NCI-H2196 (cell line): ENCODE measurements around the gene RPL27A.

Experiments used
- DNase-seq: peaks from one replicate; lab custom pipeline; 2025; ENCODE audit not compliant: unreplicated experiment; lab: John Stamatoyannopoulos, UW

Gene RPL27A

GRCh38 chr11:8720352-8720751, 37.8 kb downstream of the RPL27A start:
- no peak for DNase-seq

- no peak for DNase-seq
These were observed 38.4 kb downstream of the RPL27A start for GRCh38 chr11:8720868-8721608.

DNA sequence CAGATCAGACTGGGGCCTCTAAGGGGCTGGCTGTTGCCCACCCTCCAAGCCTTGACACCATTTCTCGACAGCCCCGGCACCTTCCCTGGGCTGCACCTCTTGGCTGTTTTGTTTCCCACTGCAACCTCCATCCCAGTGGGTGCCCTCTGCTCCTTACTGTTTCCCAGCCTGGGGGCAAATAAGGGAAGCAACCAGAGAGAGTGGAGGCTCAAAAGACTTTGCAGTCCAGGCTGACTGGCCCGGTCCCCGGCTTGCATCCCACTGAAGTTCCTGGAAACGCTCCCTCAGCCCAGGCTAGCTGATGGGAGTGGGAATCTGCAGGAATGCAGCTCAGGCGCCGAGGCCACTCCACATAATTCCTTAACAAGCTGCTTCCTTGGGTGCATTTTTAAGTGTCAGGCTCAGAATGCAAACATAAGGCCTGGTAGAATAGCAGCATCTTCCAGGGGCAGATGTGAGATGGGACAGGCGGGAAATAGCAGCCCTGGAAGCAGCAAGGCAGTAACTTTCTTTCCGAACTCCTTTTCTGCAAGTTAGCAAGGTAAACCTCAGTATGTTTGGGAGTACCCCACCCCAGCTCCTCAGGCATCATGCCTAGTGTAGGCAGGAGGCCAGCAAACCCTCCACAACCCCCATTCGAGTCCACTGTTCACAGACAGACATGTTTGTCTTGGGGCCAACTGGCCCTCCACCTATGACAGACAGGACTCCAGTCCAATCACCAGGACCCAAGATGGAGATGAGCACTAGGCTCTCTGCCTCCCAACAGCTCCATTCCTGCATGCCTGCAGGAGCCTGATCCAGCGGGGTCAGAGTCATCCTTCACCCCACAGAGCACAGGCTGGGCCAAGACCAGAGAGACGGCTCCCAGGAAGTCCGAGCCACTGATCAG, 39.3 kb downstream of the RPL27A start:
- no peak for DNase-seq

DNA sequence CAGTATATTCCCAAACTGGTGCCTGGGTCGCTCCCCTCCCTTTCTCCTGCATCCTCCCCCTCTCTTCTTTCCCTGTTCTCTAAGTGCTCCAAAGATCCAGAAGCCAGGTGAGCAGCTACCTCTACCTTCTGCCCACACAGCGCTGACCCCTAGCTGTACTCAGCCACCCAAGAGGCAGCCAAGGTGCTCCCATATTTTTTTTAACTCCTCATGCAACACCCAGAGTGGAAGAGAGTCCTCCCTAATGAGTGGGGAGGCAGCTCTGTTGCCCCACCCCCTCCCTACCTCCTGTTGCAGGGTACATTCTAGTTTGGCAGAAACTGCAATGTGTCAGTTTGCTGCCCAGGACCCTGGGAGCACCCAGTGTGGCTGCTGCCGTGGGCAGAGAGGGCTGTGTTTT, 40.2 kb downstream of the RPL27A start:
- DNase-seq = no peak

DNA sequence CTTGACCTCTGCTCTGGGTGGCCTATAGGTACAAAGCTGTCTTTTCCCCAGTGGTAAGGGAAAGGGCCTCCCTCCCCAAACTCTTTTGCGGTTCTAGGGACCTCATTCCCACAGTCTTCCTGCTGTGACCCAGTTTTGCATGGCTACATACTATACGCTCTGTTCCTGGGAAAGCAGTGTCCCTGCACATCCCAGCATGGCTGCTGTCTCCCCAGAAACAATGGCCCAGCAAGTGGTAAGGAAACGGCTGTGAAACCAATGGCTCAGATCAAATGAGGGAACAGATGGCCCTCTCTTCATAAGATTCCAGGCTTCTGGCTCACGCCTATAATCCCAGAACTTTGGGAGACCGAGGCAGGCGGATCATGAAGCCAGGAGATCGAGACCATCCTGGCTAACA, 41.1 kb downstream of the RPL27A start:
- DNase-seq = no peak

GRCh38 chr11:8724682-8725081, 42.1 kb downstream of the RPL27A start:
- no peak for DNase-seq

DNA sequence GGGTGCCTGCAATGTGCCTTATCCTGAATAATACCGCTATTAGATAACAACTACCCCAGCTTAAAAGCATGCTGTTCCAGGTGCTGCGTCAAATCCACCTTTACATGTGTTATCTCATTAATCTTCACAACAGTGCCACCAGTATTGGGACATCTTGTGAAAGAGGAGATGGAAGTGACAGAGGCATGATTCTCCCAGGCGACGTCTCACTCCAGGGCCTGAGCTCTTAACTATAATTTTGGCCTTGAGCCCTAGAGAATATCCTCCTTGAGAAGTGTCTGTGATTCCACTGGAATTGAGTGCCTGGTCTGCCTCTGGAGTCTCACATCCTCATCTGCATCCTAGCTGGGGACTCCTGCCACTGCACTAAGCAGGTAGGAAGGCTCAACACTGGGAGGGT, 43.8 kb downstream of the RPL27A start:
- no peak for DNase-seq

GRCh38 chr11:8728563-8728962, 46.0 kb downstream of the RPL27A start:
- DNase-seq = no peak

DNA sequence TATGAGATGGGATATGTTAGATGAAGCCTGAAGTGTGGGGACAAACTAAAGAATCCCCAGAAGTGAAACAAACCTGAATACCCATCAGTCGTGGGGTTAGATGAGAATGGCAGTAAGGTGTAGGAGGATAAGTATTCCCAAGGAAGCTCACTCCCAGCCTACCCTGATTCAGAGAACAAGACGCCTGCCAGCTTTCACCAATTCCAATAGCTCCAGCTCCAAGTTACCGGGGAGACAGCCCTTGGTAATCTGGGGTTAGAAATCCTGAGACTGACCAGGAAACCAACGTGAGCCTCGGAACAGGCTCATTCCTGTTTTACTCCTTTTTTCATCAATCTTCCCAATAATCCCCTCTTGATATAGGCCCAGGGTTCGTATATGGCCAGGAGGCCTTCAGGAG, 46.5 kb downstream of the RPL27A start:
- DNase-seq = no peak

- no peak for DNase-seq
These were observed 47.5 kb downstream of the RPL27A start for GRCh38 chr11:8729837-8730696.

DNA sequence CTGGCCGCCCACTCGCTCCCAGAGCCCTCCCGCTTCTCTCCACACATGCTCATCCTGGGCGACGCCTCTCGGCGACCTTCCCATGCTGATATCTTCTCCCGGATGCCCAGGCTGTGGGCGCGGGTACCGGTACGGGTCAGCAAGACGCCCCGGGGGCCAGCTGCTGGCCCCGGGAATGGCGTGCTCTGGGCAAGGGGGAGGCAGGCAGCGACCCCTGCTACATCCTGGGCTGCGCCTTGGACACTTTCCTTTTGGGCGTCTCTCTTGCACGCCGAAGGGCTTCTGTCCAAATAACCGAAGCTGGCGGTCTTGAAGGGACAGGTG, 48.1 kb downstream of the RPL27A start:
- no peak for DNase-seq

- no peak for DNase-seq
These were observed 49.2 kb downstream of the RPL27A start for GRCh38 chr11:8731647-8732323.

DNA sequence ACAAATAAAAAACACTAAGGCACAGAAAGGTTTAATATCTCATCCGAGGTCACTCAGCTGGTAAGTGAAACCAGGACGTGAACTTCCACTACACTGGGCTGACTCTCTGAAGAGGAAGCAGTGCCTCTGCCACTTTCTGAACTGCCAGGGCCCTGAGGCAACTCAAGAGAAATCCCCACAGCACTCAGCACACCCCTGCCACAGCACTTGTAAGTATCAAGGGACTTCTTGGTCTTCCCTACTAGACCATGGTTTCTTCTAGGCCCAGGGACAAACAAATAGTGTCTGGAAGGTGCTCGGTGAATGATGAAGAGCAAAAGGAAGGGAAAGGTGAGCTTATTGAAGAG, 49.7 kb downstream of the RPL27A start:
- no peak for DNase-seq

- DNase-seq = no peak
These were observed 50.2 kb downstream of the RPL27A start for GRCh38 chr11:8732748-8733241.

- no peak for DNase-seq
These were observed 51.3 kb downstream of the RPL27A start for GRCh38 chr11:8733852-8734251.

GRCh38 chr11:8735094-8735493, 52.5 kb downstream of the RPL27A start:
- DNase-seq = no peak

DNA sequence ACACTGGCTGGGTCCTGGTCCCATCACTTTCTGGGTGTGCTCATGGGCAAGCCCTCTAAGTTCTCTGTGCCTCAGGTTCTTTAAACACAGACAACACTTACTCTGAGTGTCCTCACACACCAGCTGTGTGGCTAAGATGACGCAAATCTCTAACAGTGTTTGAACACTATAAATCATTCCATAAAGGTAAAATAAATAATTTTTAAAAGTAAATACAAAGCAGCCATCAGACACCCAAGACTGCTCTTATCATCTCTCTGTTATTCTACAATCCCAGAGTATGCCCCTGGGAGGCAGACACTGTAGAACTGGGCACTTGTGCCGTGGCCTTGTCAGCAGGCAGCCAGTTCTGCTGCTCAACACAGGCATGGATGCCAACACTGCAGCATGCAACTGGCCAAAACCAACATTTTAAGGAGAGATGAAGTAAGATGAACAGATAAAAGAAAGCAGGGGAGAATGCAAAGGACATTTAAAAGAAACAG, 56.8 kb downstream of the RPL27A start:
- no peak for DNase-seq
